HL-60 (cell line): ENCODE results near the gene ENOX1.
"Not testable (repeated sequence)": the region's sequence is repeated elsewhere in the genome, so short reads cannot be mapped to it uniquely, and the experiment has no call there.

Experiments
- DNase-seq, 2 experiments: peaks; one replicate each; pipeline ENCODE4 v3.0.0-alpha.2; 2010 to 2020; ENCODE audit warnings: low read depth in 1 of 2, low spot score in 1 of 2
- H3K27ac ChIP-seq: fragments of 250-450 bp; sonication (Bioruptor Pico); replicated peaks from 2 replicates; pipeline ENCODE4 v1.5.1; 2020; ENCODE audit warnings: mild to moderate bottlenecking, moderate library complexity
- H3K27me3 ChIP-seq: fragments of 250-450 bp; sonication (Bioruptor Pico); 2 replicates; pipeline ENCODE4 v1.5.1; 2021; ENCODE audit warnings: mild to moderate bottlenecking, moderate library complexity; ENCODE audit not compliant: insufficient read depth, poor library complexity, severe bottlenecking
- H3K4me3 ChIP-seq: replicated peaks from 2 replicates; pipeline ENCODE4 v1.5.1; 2011; ENCODE audit warnings: mild to moderate bottlenecking, control low read depth, low read length; ENCODE audit not compliant: insufficient read depth
- CTCF ChIP-seq: IDR thresholded peaks from one replicate; pipeline ENCODE4 v1.5.1; 2011; ENCODE audit warnings: low read length, control low read depth, inconsistent platforms; ENCODE audit not compliant: insufficient read depth
- GABPA ChIP-seq: IDR thresholded peaks from 2 replicates; pipeline ENCODE4 v1.6.1; 2012; ENCODE audit warnings: low read depth
- POLR2AphosphoS5 ChIP-seq: IDR thresholded peaks from 2 replicates; pipeline ENCODE4 v1.6.1; 2012; ENCODE audit warnings: low read depth
- SPI1 ChIP-seq: IDR thresholded peaks from 2 replicates; pipeline ENCODE4 v1.6.1; 2012; ENCODE audit warnings: low read depth, mild to moderate bottlenecking, borderline replicate concordance
- TF ChIP-seq, protein P1 (sequence below): IDR thresholded peaks from 2 replicates; pipeline ENCODE4 v1.6.1; 2012; ENCODE audit warnings: low read depth; ENCODE audit not compliant: insufficient replicate concordance

Gene ENOX1

DNA sequence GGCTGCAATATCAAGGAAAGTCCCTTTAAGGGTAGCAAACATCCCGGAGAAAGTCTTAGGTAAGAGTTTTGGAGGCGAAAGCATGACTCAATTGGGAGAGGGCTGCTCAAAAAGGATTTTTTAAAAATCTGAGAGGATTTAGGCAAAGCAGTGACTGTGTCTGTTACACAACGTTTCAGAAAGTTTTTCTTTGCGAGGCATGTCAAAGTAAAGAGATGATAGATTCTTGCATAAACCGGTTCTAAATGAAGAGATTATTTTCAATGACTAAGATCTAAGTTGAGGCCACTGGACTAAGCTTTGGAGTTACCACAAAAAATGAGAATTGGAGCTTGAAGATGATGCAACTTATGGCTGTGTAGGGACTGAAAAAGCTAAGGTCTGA lies 43.7 kb upstream of the ENOX1 start:
- peak in 1 of 2 experiments; percentile 44 for DNase-seq
- no peak overlapping the region for H3K27ac ChIP-seq
- peak; percentile 11; the same call in 1 of the 2 replicates for TF ChIP-seq SPI1
- TF ChIP-seq POLR2AphosphoS5 = no peak

DNA sequence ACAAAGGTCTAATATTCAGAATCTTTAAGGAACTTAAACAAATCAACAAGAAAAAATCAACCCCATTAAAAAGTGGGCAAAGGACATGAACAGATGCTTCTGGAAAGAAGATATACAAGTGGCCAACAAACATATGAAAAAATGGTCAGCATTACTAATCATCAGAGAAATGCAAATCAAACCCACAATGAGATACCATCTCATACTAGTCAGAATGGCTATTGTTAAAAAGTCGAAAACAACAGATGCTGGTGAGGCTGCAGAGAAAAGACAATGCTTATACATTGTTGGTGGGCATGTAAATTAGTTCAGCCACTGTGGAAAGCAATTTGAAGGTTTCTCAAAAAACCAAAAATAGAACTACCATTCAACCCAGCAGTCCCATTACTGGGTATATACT lies 37.9 kb upstream of the ENOX1 start:
- H3K27ac ChIP-seq, H3K27me3 ChIP-seq, H3K4me3 ChIP-seq, DNase-seq: not testable (repeated sequence)

More for the DNA sequence above, 43.7 kb upstream of the ENOX1 start:
- Histone ChIP-seq H3K4me3 (no peak overlapping the region), H3K27me3 (peaks cover 3% of the 10 kb centered on the region)

DNA sequence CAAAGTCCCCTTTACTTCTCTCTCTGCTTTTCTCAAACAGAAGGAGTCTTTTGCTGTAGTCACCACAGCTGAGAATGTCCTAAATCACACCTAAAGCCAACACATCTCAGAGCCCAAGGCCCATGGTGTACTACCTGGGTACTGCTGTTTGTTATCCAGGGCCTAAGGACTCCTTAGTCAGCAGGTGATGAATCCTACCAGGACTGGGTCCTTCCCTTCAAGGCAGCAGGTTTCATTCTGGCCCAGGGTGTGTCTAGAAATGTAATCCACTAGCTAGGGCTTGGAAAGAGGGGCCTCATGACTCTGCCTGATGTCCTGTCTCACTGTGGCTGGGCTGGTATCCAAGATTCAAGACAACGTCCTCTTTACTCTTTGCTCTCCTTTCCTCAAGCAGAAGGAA lies 36.2 kb upstream of the ENOX1 start:
- H3K4me3 ChIP-seq = no peak overlapping the region
- TF ChIP-seq CTCF = no peak
- no peak for TF ChIP-seq SPI1
- TF ChIP-seq, protein P1, sequence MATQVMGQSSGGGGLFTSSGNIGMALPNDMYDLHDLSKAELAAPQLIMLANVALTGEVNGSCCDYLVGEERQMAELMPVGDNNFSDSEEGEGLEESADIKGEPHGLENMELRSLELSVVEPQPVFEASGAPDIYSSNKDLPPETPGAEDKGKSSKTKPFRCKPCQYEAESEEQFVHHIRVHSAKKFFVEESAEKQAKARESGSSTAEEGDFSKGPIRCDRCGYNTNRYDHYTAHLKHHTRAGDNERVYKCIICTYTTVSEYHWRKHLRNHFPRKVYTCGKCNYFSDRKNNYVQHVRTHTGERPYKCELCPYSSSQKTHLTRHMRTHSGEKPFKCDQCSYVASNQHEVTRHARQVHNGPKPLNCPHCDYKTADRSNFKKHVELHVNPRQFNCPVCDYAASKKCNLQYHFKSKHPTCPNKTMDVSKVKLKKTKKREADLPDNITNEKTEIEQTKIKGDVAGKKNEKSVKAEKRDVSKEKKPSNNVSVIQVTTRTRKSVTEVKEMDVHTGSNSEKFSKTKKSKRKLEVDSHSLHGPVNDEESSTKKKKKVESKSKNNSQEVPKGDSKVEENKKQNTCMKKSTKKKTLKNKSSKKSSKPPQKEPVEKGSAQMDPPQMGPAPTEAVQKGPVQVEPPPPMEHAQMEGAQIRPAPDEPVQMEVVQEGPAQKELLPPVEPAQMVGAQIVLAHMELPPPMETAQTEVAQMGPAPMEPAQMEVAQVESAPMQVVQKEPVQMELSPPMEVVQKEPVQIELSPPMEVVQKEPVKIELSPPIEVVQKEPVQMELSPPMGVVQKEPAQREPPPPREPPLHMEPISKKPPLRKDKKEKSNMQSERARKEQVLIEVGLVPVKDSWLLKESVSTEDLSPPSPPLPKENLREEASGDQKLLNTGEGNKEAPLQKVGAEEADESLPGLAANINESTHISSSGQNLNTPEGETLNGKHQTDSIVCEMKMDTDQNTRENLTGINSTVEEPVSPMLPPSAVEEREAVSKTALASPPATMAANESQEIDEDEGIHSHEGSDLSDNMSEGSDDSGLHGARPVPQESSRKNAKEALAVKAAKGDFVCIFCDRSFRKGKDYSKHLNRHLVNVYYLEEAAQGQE = no peak
- no peak for TF ChIP-seq POLR2AphosphoS5
- TF ChIP-seq GABPA = no peak
- peaks cover 5% of the 10 kb centered on the region for H3K27me3 ChIP-seq
- H3K27ac ChIP-seq = no peak overlapping the region
- no peak for DNase-seq

DNA sequence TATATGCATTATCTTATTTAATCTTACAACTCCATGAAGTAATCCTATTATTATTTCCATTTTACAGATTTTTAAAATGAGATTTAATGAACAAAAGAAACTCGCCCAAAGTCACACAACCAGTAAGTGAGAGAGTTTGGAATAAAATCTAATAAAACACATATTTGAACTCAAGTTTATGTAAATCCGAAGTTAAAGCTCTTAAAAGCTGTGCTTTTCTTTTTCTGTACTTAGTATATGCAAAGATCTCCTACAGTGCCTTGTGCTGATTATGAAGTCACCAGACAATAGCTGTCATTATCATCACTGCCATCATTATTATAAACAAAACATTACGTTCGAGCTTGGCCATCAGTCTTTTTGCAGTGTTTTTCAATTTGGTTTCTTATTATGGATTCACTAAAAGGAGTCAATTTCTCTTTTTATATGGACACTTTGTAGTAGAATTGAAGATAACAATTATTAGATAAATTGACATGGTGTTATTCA lies 29.7 kb upstream of the ENOX1 start:
- H3K27ac ChIP-seq = no peak overlapping the region
- TF ChIP-seq SPI1 (no peak), CTCF (no peak), POLR2AphosphoS5 (no peak), GABPA (no peak)
- TF ChIP-seq, protein P1 = no peak
- no peak overlapping the region for H3K4me3 ChIP-seq
- no peaks in the 10 kb centered on the region for H3K27me3 ChIP-seq
- no peak for DNase-seq

DNA sequence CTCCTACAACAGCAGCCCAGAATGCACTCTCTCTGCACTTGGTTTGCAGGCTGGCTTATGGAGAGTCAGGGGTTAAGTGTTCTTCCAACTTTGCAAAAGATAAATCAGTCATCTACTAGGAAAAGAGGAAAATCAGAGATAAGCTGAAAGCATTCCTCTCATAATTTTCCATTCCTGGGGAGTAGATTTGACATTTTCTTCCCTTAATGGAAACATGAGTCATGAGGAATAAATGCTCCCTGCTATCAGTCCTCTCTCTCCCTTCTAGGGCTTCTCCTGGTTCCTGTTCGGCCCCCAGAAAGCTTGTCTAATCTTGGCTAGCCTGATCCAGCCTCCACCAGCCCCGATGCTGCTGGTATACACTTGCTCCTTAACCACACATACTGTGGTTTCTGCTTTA lies 28.4 kb upstream of the ENOX1 start:
- Histone ChIP-seq H3K27ac (no peak overlapping the region), H3K4me3 (no peak overlapping the region), H3K27me3 (no peaks in the 10 kb centered on the region)
- no peak for DNase-seq
- TF ChIP-seq CTCF (no peak), SPI1 (no peak), POLR2AphosphoS5 (no peak), GABPA (no peak)
- TF ChIP-seq, protein P1 = no peak
